ENCODE results near the gene ABHD12.
A peak's percentile ranks its signal among the peaks of the same experiment; 100 is the strongest.

Gene ABHD12

DNA sequence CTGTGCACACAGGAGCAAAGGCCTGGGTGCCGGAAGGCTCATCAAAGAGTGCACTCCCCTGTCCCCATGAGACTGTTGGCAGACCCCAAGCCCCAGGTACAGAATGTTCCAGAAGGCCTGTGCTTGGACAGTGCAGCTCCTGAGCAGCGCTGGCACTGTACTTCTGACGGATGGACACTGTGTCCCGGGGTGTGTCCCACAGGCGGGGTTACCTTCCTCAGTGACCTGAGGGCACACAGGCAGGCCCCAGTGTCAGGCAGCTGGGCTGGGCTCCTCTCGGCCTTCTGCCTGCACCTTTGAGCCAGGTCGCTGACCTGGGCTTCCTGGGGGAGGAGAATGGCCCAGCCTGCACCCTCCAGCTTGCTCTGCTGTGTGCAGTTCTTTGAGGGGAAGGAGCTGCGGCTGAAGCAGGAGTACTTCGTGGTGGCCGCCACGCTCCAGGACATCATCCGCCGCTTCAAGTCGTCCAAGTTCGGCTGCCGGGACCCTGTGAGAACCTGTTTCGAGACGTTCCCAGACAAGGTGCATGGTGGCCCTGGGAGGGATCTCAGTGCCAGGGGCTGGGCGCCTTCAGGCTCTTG is 112.6 kb downstream of the ABHD12 start:
- Mint-ChIP-seq H3K4me3 (no peak overlapping the region), H3K9me3 (no peaks in the 10 kb centered on the region), H3K27ac (no peak overlapping the region), H3K4me1 (peaks cover 9% of the 10 kb centered on the region), H3K27me3 (no peaks in the 10 kb centered on the region)
- ATAC-seq (no peak), DNase-seq (no peak)

DNA sequence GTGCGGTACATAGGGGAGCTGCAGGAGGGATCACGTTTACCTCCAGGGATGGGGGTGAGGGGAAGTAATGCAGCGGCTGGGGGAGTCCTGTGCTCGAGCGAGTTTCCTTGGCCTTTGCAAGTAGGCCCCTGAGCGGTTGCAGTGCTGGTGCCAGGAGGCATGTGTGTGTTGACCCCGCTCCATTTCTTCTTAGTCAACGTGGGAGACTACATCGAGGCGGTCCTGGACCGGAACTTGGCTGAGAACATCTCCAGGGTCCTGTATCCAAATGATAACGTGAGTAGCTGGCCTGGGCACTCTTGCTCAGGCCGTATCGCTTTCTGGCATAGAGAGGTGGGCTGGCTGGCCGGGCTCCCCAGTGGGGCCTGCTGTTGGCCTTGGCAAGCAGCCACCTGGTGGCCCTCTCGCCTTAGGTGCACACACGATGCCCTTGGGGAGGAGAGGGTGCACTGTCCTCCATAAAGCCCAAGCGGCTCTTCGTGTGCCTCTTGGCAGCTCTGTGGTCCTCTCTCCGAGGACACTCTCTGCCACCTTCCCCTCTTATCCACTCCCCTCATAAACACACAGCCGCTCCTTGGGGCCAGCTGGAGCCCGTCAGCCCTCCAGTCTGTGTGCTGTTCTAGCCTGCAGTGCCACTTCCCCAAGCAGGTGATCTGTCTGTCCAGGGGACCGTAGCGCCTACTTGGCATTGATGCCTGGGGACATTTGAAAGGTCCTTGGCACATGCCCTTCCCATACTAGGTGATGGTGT is 113.4 kb downstream of the ABHD12 start:
- no peaks in the 10 kb centered on the region for H3K9me3 Mint-ChIP-seq
- H3K4me1 Mint-ChIP-seq: peaks cover 9% of the 10 kb centered on the region
- no peak overlapping the region for H3K4me3 Mint-ChIP-seq
- ATAC-seq: no peak
- DNase-seq: no peak
- no peaks in the 10 kb centered on the region for H3K27me3 Mint-ChIP-seq
- peak overlapping the region in 1 of 2 donors; percentile 14 for H3K27ac Mint-ChIP-seq

DNA sequence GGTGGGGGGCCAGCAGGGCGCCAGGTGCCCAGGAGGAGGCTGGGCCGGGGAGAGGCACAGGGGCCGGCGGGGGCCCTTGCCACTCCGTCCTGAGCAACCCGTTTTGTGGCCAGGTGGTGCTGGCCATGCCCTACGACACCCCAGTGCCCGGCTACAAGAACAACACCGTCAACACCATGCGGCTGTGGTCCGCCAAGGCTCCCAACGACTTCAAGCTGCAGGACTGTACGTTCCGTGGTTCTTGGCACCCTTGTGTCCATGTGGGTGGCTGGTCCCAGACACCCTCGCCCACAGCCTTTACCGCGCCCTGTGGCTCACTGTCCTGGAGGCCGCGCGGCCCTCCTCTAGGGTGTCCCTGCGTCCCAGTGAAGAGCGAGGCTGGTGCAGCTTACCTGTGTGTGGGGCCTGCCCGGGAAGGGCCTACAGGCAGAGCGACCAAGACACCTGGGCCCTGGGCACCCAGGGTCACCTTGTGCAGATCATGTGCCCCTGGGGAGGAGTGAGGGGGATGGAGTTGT is 114.0 kb downstream of the ABHD12 start:
- no peaks in the 10 kb centered on the region for H3K9me3 Mint-ChIP-seq
- DNase-seq (no peak), ATAC-seq (peak; percentile 44)
- H3K27ac Mint-ChIP-seq: no peak overlapping the region
- no peak overlapping the region for H3K4me3 Mint-ChIP-seq
- peaks cover 9% of the 10 kb centered on the region for H3K4me1 Mint-ChIP-seq
- H3K27me3 Mint-ChIP-seq: no peaks in the 10 kb centered on the region

DNA sequence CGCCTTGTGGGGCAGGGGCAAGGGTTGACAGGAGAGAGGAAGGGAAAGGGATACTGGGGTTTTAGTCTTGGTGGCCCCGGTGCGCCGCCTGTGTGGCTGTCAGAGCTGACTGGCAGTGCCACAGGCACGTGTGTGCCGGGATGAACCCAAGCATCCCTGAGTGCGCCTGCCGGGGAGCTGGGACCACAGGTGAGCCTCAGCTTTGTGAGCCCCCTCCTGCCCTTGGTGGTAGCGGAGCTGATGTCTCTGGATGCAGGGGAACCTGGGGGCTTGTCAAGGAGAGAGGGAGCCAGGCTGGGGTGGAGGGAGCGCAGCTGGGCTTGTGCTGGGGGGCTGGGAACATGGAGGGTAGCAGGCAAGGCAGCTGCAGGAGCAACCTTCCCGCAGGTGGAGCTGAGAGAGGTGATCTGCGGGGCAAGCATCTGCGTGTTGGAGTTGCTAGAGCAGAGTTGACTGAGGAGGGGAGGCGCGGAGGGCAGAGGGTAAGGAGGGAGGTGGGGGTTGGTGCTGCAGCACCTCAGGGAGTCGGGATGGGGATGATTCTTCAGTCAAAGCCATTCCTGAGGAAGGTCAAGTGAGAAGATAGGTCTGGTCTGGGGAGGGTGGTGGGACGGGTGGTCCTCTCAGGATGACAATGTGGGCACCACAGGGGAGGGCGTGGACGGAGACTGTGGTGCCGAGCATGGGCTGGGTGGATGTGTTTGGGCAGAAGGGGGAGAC is 114.7 kb downstream of the ABHD12 start:
- H3K27me3 Mint-ChIP-seq: no peaks in the 10 kb centered on the region
- DNase-seq: no peak
- H3K27ac Mint-ChIP-seq: peak overlapping the region in 1 of 2 donors; percentile 90

DNA sequence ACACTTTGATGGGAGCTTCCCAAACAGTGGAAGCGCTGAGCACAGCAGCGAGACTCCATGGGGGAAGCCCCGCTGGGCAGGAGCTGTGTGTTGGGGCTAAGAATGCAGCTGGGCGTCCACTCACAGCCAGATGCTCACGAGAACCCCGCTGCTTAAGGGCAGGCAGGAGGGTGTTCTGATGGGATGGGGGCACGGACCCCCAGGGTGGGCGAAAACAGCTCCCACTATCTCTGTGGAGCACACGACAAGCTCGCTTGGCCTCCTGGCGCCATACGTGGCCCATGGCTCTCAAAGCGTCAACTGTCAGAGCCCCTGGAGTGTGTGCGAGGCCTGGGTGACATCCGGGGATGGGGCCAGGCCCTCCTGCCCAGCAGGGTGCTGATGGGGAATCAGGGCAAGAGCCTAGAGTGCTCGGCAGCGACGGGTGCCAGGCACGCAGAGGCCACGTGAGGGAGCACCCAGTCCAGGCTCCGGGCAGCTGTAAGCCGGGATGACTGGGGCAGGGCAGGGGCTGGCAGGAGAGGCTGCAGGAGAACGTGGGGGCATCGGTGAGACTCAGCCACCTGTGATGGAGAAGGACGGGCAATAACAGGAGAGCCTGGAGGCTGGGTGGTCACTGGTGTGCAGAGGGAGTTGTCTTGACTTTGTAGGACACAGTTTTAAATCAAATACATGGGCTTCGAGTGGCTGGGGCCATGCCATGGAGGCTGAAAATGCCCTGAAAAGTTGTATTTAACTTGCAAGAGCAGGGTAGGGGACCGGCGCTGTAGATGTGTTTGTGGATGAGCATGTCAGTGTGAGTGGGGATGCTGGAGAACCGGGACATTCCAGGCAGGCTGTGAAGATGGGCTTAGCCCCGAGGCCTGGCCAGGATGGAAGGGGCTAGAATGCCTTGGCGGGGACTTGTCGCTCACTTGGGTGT is 115.5 kb downstream of the ABHD12 start:
- Mint-ChIP-seq H3K9me3 (no peaks in the 10 kb centered on the region), H3K27ac (peak overlapping the region in 1 of 2 donors; percentile 90), H3K4me1 (peaks cover 9% of the 10 kb centered on the region), H3K27me3 (no peaks in the 10 kb centered on the region), H3K4me3 (no peak overlapping the region)
- ATAC-seq (no peak), DNase-seq (peak in 1 of 2 donors; percentile 4)

More for the DNA sequence above, 114.7 kb downstream of the ABHD12 start:
- no peak overlapping the region for H3K4me3 Mint-ChIP-seq
- H3K4me1 Mint-ChIP-seq: peaks cover 9% of the 10 kb centered on the region
- no peaks in the 10 kb centered on the region for H3K9me3 Mint-ChIP-seq
- peak; percentile 24 for ATAC-seq

DNA sequence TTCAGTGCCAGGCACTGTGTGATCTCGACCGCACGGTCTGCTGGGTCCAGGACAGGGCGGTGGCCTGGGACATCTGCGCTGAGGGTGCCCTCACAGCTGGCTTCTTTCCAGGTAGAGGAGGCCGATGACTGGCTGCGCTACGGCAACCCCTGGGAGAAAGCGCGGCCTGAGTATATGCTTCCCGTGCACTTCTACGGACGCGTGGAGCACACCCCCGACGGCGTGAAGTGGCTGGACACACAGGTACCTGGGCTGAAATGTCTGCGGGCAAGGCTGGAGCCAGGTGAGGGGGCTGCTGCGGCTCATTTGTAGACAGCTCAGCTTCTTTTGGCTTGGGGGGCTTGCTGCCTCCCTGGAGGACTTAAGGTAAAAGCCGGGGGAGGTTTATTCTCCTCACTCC is 116.2 kb downstream of the ABHD12 start:
- no peak overlapping the region for H3K4me3 Mint-ChIP-seq
- H3K9me3 Mint-ChIP-seq: no peaks in the 10 kb centered on the region
- no peaks in the 10 kb centered on the region for H3K27me3 Mint-ChIP-seq
- DNase-seq (no peak), ATAC-seq (no peak)
- H3K27ac Mint-ChIP-seq: no peak overlapping the region
- peaks cover 9% of the 10 kb centered on the region for H3K4me1 Mint-ChIP-seq

DNA sequence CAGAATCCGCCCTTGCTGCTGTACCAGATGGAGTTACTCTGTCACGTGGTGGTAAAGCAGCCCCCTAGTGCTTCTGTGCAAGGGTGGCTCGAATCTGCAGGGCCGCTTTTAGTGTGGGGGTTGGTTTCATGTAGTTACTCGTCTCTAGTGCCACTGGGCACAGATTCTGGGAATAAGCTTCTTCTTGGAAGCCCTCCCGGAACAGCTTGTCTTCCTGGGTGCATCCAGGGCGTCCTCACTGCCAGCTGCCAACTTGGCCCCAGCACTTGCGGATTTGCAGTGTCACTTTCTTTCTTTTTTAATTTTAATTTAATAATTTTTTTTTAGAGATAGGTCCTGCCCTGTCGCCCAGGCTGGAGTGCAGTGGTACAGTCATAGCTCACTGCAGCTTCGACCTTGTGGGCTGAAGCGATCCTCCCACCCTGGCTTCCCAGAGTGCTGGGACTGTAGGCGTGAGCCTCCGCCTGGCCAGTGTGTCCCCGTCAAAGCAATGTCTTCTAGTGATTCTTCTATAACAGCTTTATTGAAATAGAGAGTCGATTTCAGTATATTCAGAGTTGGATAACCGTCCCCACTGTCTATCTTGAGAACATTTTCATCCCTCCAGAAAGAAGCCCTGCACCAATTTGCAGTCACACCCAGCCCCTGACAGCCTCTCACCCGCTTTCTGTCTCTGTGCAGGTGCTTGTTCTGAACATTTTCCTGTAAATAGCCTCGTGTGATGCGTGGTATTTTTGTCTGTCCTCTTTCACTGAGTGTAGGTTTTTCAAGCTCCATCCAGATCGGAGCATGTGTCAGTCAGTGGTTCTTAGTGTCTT is 116.9 kb downstream of the ABHD12 start:
- no peak overlapping the region for H3K4me3 Mint-ChIP-seq

DNA sequence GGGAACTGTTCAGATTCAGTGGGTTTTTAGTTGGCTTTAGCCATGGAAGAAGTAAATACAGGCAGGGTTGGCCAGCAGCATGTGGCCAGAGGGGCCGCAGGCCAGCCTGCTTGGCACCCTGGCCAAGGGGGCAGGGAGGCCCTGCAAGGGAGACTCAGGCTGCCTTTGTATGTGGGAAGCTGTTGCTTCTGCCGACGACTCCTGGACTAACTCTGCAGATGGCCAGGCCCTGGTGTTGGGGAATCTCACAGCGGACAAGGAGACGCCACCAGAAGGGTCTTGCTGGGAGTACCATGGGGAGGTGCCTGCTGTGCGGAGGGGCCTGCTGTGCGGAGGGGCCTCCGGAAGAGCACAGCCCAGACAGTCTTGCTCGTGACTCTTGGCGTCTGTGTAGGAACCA is 117.6 kb downstream of the ABHD12 start:
- peaks cover 9% of the 10 kb centered on the region for H3K4me1 Mint-ChIP-seq
- H3K27me3 Mint-ChIP-seq: no peaks in the 10 kb centered on the region
- H3K4me3 Mint-ChIP-seq: no peak overlapping the region
- no peak overlapping the region for H3K27ac Mint-ChIP-seq
- ATAC-seq (no peak), DNase-seq (no peak)
- H3K9me3 Mint-ChIP-seq: no peaks in the 10 kb centered on the region

More for the DNA sequence above, 116.9 kb downstream of the ABHD12 start:
- H3K27ac Mint-ChIP-seq: no peak overlapping the region
- ATAC-seq (no peak), DNase-seq (no peak)
- no peaks in the 10 kb centered on the region for H3K9me3 Mint-ChIP-seq
- no peaks in the 10 kb centered on the region for H3K27me3 Mint-ChIP-seq
- peaks cover 9% of the 10 kb centered on the region for H3K4me1 Mint-ChIP-seq

DNA sequence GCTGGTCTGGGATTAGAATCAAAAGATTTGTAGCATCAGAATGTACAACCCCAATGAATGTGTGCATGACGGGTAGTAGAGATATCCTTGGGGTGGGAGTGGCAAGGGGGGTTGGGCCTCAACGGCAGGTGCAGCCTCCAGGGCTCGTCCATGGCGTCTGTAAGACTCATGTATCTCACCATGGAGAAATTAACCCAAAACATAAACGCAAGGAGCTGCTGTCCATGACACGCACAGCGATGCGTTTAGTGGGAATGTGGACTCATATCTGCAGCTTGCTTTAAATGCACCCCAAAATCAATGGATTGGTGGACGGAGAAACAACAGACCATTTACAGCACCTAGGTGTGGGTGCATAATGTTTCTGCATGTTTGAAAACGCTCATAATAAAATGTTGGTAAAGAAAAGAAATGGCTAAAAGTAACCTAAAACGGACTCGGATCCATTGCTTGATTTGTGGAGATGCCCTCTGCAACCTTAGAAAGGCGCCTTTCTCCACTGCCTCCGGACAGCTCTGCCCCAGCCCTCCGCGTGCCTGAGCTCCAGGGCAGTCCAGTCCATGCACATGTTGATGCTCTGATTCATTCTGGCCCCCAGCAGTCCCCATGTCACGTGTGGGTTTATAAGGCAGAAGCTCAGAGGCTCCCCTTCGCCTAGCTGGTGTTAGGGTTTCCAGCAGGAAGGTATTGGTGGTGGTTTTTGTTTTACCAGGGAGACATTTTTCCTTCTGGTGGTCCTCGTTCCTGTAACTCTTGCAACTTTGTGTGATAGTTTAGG is 118.2 kb downstream of the ABHD12 start:
- Mint-ChIP-seq H3K27ac (no peak overlapping the region), H3K27me3 (no peaks in the 10 kb centered on the region), H3K9me3 (no peaks in the 10 kb centered on the region), H3K4me3 (no peak overlapping the region), H3K4me1 (peaks cover 13% of the 10 kb centered on the region)
- DNase-seq (peak in 1 of 2 donors; percentile 5), ATAC-seq (no peak)

DNA sequence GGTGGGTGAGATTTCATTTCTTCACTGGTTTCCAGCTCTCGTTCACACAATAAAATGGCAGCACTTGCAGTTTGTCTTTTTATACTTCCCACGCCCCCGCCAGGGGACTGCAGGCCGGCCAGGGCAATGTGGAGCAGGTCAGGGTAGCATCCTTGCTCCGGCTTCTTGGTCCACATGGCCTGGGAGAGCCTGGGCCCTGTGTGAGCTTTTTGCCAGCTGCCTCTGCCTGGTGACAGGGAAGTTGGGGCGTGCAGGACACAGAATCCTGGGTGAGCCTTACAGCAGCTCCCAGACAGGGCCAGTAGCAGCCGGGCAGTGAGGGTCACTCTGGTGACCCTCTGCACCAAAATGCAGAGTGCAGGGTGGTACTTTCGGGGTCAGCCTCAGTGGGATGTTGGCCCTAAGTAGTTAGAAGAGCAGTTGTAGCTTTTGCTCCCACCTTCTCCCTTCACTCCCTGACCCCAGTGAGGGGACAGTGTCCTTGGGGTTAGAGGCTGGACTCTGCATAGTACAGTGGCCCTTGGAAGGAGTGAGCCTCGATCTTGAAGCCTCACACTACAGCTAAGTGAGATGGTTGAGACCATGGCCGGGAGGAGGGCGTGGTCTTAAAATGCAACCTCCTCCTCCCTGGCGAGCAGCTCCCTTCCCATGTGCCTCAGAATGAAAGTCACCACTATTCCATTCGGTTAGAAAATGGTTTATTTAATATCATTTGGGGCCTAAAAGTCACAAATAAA is 119.0 kb downstream of the ABHD12 start:
- Mint-ChIP-seq H3K27ac (no peak overlapping the region), H3K4me3 (no peak overlapping the region), H3K9me3 (no peaks in the 10 kb centered on the region), H3K27me3 (no peaks in the 10 kb centered on the region), H3K4me1 (peaks cover 20% of the 10 kb centered on the region)
- peak in 1 of 2 donors; percentile 3 for DNase-seq
- ATAC-seq: no peak

DNA sequence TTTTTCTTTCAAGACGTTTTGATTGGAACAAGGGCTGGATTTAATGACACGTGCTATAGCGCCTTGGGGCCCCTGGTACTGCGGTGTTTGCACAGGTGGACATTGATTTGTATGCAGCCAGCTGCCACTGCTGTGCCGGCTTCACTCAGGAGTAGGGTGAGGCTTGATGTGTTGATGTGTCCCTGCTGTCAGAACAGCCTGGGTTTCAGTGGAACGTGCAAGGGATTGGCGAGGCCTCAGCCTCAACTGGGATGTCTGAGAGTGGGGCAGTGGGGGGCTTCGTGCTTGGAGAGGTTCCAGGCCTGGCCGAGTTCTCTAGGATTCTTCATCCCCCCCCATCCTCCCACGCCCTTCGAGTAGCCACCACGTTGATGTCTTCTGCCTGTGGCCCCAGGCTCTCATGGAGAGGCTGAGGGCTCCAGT is 119.8 kb downstream of the ABHD12 start:
- no peaks in the 10 kb centered on the region for H3K27me3 Mint-ChIP-seq
- H3K9me3 Mint-ChIP-seq: no peaks in the 10 kb centered on the region
- ATAC-seq (no peak), DNase-seq (peak in 1 of 2 donors; percentile 2)
- H3K27ac Mint-ChIP-seq: no peak overlapping the region
- no peak overlapping the region for H3K4me3 Mint-ChIP-seq
- peaks cover 20% of the 10 kb centered on the region for H3K4me1 Mint-ChIP-seq

DNA sequence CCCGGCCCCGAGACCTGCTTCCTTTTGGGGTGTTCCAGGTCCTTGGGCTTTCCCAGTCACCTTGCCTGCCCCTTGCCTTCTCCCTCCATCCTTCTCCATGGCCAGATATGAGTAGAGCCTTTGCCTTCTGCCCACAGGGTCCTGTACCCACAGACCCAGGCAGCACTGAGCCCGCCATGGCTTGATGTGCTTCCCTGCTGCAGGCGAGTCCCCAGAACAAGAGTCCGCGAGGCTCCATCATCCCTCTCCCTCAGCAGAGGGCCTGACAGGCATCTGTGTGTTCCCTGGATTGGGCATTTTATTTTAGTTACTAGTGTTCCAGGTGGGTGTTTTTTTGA is 120.8 kb downstream of the ABHD12 start:
- no peak overlapping the region for H3K27ac Mint-ChIP-seq

DNA sequence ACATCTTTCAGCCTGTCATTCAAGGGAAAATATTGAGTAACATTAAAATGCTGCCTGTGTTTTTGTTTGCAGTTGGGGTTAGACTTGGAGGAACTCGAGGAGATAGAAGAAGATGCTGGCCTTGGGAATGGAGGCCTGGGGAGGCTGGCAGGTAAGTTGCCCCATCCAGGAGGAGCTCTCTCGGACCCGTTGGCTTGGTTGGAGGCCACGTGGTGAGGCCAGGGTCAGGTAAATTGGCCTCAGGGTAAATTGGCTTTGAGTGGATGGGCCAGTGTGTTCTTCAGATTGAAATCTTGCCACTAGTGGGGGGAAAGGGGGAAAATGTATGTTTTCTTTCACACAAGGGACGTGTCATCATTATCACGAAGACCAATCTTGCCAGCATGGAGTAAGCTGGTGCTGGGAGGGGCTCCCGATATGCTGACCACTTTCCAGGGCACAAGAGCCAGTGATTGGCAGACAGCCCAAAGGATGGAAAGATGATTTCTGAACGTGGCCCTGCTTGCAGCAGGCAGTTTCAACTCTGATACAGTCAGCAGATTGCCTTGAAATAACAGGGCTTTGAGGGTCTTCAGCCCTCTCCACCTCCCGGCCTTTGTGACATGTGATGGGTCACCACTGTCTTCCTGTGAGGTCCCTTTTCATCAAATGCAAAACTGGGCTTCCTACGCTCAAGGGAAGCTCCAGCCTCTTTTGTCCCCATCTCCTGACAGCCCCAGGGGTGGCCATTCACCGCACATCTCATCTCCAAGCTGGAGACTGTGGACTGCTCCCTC is 121.4 kb downstream of the ABHD12 start:
- no peak overlapping the region for H3K4me3 Mint-ChIP-seq
- peak in 1 of 2 donors; percentile 2 for DNase-seq

More for the DNA sequence above, 120.8 kb downstream of the ABHD12 start:
- H3K9me3 Mint-ChIP-seq: peaks cover 0 to under 1% of the 10 kb centered on the region in 2 donors
- DNase-seq (peak in 1 of 2 donors; percentile 4), ATAC-seq (no peak)
- peaks cover 11% of the 10 kb centered on the region for H3K4me1 Mint-ChIP-seq
- H3K27me3 Mint-ChIP-seq: no peaks in the 10 kb centered on the region
- H3K4me3 Mint-ChIP-seq: no peak overlapping the region

More for the DNA sequence above, 121.4 kb downstream of the ABHD12 start:
- ATAC-seq: no peak
- Mint-ChIP-seq H3K27ac (no peak overlapping the region), H3K4me1 (peaks cover 11% of the 10 kb centered on the region), H3K9me3 (peaks cover 0 to 6% of the 10 kb centered on the region in 2 donors), H3K27me3 (no peaks in the 10 kb centered on the region)

All from stimulated activated naive CD8-positive, alpha-beta T cell treated with anti-CD3 and anti-CD28 coated beads, Interleukin-15, amount 100 ng/mL, for 72 hours (primary cell).